Right lung (tissue), 5 donors: ENCODE data around the gene SERTM1. TPM values are rescaled to one million over a fixed set of nuclear protein-coding genes. Genes with fewer than 3 reads are reported as not detected.

ENCODE experiments used
- DNase-seq, 2 donors: peaks; one replicate each; pipeline ENCODE4 v3.0.0-alpha.2; 2013
- polyA plus RNA-seq, 5 donors: library from polyadenylated mRNA; unstranded; fragments of 120-200 nt; gene quantifications; one replicate each; pipeline versions ENCODE4 v1.2.1 to v1.2.3, GENCODE V29; 2013; ENCODE audit warnings: inconsistent platforms in 1 of 5, low replicate concordance in 1 of 5; ENCODE audit not compliant: insufficient read length in 5 of 5, insufficient read depth in 1 of 5

Gene SERTM1
- polyA plus RNA-seq, 5 donors = 6.2 to 12.2 (median 7.3) TPM

DNA sequence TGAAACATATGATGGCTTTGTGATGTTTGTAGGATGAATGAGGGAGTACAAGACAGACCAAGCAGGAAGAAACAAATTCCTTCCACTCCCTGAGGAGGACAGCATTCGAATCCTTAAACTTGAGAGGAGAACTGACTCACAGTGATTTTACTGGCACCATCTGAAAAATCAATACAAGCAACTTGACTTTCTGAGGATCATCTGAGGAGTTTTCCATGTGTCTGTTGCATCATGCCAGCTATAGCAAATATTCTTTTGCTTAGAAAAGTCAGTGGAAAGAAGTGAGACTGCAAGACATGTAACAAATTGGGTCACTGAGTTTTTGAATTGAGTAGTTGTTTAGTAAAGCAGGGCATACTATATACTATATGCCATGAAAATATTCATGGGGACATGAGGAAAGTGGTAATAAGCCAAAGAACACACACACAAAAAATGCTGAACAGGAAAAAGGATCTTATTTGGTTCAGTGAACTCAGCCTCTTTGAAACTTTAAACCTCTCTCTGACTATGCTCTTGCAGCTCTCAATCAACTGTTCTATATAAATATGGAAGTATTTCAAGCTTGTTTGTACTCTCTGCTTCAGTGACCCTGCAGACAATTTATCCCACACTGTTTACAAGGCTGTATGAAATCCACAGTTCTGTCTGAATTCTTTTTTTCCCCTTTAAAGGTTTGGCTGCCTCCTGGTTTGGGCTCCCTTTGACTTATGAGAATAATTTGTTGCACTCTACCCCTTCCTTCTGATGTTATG is 35.5 kb downstream of the SERTM1 start:
- DNase-seq = no peak

DNA sequence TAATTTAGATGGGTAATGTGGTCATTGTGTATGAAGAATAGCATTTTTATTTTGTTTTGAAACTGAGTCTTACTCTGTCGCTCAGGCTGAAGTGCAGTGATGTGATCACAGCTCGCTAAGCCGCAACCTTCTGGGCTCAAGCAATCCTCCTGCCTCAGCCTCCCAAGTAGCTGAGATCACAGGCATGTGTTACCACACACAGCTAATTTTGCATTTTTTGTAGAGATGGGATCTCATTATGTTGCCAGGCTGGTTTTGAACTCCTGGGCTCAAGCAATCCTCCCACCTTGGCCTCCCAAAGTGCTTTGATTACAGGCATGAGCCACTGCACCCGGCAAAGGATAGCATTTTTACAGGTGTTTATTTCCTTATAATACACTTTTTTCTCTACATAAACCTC is 36.6 kb downstream of the SERTM1 start:
- no peak for DNase-seq

DNA sequence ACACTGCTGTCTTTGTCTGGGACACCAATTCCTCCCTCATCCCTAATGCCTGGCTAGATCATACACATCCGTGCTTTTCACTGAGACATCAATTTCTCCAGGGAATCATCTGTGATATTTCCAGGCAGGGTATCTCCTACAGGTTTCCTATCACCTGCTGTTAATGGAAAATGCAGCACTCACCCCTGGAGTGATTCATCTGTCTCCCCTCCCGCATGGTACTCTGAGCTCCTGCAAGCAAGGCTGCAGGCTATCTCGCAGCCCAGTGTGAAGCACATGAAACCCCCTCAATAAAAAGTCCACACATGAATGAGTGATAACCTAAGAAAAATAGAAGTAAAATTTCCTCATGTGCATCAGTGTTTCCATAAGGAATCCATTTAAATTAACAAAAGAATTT is 38.5 kb downstream of the SERTM1 start:
- no peak for DNase-seq

DNA sequence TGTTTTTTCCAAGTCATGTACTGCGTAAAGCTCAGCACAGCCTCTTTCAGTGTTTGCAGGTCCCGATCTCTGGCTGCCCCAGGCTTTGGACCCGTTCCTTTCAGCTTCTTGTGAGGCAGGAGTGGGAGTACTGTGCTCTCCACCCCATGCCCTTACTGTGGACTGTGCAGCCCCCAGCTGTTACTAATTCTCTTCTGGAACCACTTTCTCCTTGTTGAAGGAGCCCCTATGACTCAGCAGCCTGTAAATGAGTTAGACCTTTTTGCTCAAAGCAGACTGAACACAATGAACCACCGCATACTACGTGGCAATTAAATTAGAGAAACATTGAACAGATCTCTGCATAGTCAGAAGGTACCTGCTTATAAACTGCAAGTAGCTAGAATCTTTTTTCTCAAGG is 39.0 kb downstream of the SERTM1 start:
- DNase-seq = no peak

DNA sequence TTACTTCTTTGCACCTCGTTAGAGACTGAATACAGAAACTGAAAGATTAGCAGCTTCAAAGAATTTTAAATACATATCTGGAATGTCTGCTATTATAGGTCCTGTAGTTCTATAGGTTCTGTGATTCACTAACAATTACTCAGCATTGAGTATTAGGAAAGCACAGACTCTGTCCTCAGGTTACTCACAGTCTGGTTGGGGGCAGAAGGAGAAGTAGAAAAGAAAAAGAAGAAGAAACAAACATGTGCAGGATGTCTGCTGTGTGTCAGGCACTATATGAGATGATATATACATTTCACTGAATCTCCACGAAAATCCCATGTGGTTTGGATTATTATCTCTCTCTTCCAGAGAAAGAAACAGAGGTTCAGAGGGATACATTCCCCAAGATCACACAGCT is 40.1 kb downstream of the SERTM1 start:
- no peak for DNase-seq

DNA sequence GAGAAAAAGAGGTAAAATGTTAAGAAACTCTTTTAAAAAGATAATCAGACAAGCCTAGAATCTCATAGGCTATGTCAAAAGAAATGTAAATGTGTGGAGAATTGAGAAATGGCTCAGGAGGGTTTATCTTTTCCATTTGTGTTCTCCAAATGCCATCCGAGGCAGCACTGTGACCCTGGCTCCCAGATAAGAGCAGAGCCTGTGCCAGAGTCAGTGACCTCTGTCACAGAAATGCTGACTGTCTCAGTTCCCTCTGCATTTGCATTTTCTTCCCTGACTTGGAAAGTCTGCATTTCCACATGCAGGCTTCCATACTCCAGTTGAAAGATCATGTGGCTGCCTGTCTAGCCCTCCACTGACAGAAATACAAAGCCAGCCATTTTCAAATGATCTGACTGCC is 42.0 kb downstream of the SERTM1 start:
- DNase-seq = no peak

DNA sequence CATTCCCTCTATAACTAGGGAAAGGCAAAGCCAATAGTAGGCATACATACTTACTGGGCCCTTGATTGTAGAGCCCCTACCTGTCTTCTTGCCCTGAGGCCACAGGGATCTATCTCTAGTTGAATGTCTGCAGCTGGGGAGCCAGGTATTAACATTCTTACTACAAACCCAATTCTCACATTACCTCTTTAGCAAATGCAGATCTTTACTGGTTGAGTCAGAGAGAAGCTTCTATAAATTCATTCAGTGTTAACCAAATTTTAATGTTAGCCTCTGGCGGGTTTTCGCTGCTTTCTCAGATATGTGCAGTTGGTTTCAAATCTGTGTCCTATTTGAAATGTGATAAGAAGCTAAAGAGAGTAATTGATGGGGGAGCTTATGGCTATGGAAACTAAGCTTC is 43.2 kb downstream of the SERTM1 start:
- no peak for DNase-seq

DNA sequence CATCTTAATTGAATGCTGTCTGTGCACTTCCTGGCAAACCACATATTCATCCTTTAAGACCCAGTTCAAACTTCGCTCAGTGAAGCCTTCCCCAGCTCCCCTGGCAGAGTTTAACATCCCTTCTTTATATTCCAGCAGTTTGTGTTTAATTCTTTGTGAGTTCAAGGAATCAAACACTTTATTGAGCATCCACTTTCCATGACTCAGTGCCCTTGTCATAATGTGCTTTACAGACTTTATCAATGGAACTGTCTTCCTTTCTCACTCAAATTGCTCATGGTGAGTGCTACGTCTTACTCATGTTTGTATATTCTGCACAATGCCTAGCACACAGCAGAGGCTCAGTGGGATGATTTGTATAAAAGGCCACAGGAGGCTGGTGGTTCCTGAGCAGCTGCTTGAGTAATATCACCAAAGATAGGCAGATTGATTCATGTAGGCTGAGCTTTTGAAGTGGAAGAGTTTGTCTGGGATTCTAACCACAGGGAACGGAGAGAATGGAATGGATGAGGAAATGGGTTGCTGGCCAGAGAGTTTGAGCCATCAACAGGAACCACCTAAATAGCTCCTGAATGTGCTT is 44.2 kb downstream of the SERTM1 start:
- DNase-seq = no peak

DNA sequence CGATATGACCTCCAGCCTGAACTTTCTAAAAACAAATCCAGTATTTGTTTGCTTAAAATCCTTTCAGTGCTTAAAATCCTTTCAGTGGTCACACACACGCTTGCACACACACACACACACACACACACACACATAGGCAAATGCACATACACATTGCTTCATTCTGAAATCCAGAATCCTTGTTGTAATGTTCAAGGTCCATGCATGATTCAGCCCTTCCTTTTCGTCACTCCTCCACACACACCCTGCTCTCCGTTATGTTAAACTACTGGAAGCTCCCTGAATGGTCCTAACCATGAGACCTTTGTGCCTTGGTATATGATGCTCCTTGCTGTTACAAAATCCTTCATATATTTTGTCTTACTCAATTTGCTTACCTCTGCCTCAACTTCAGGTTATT is 44.9 kb downstream of the SERTM1 start:
- DNase-seq = no peak

DNA sequence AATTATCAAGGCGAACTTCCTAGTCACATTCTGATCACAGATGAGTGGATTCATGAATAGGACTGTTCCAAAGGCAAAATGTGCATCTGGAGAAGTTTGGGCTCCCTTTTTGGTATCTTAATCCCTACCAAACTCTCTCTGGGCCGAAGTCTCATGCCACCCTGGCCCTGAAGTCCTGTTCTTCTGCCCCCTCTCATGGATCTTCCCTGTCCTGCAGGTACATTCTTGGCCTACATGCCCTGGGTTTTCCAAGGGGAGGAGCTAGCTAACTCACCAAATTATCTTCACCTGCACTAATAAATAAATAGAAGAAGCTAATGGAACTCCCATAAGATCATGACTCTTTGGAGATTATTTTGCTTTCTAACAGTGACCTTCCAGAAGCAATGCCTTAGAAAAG is 50.3 kb downstream of the SERTM1 start:
- no peak for DNase-seq

DNA sequence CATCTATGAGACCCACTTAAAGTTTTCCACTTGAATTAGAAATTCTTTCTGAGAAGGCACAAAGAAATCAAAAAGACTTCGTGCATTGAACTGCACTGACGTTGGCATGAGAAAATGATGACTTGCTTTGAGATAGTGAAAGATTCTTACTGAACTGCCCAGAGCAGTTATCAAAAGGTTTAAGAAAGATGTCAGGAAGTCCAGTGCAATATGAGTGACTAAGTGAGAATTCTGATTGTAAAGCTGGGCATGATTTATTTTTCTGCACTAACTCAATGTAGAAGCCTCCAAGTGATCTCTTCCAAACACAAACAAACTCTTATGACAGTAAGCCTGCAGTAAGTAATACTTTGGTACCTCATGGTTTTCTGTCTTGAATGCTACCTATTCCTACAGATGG is 52.1 kb downstream of the SERTM1 start:
- no peak for DNase-seq

DNA sequence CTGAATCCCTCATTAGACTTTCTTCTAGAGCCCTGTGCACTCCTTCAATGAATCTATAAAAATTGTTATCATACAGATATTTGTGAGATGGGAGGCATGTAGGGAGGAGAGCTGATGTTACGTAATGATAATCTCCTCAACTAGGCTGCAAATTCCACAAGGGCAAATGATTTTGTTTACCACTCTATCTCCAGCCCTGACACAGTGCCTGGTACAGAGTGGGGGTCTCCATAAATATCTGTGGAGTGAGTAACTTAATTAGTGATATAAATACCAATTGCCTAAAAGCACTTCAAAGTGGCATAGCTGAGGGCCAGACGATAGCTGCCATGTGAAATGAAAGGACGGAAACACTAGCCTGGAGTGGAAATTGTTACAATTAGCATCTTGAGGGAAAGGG is 54.2 kb downstream of the SERTM1 start:
- DNase-seq = no peak

DNA sequence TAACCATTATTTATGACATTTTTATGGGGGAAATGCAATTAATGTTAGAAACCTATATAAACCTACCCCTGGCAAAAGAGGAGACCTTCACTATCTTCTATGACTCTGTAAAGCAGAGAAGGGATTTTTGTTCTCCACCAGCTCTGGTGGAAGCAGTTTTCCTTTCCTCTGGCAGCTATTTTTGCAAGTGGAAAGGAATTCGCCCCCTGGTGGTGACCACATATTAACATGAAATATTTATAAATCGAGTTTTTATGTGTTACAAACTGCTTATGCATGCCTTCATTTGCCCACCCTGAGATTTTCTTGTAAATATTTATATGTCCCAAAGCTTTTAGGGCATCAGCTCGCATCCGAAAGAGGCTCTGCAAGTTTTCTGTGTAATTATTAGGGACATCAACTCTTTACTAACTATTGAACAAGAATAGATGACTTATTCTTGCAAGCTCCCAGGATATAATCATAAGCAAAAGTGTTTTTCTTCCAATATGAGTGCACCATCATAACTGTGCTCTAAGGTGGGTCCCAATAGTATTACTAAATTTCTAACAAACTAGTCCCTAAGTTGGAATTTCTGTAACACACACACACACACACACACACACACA is 62.4 kb downstream of the SERTM1 start:
- DNase-seq = peak; percentile 26 to 44

DNA sequence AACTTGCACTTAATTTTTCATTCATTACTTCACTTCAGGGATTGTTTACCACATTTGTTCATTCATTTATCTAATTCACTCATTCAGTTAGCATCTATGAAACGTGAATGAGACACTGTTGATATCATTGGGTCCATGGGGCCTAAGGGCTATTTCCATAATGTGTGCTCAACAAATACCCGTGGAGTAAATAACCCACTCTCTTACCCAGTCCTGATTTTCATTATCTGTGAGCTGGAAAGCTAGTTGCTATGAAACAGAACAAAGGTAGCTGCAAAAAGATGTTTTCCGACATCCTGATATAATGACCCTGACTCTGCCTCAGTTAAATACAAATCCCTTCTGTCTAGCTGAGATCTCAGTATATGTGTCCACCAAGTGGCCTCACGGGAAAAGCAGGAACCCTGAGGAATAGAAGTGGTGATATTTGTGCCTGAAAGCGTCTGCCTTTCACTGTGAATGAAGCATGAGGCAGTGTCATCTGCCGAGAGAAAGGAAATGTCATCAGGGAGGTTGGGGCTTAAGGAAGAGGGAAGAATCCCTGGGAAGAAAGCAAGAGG is 63.8 kb downstream of the SERTM1 start:
- DNase-seq = no peak

DNA sequence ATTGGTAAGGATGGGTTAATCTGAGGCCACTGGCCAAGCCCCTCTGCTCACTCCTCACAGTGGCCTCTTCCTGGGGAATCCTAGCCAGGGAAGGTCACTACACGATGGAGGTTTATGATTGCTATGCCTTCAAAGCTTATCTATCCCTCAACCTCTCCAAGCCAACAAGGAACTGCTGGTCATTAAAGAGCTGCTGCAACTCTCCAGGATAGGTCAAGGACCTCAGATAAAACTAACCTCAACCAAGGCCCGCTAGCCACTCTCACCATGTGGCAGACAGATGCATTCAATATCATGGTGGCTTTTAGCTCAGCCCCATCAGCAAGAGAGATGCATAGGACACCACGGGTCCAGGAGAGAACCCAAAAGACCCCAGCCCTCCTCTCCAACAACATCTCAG is 71.6 kb downstream of the SERTM1 start:
- no peak for DNase-seq

DNA sequence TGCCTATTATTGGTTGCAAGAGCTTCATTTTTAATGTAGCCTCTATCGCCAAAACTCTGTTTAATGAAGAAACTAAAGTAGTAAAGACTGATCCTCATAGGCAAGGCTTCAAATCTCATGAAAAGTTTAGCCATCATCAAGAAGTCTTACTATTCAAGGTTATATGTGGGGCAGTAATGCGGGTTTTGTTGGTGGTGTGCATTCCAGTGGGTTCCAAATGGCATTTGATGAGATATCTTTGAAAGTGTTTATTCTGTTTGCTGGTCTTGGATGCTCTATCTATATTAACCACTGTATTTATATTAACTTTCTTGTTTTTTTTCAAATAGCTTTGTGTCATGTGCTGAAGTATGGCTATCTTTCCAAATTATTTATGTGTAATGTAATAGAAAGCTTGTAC is 72.2 kb downstream of the SERTM1 start:
- DNase-seq = no peak

Other genes with a start within 250 kb of the SERTM1 start
- gene CCNA1, start 241.5 kb upstream of the SERTM1 start, polyA plus RNA-seq = 1 to 10 TPM; 2.0 to 4.3 (median 3.0) TPM
- gene RFXAP, start 145.2 kb downstream of the SERTM1 start, polyA plus RNA-seq = 10 to 100 TPM; 15.7 to 23.7 (median 20.0) TPM
- 10 to 100 TPM; 19.0 to 32.6 (median 29.2) TPM for gene SMAD9, start 246.2 kb downstream of the SERTM1 start, polyA plus RNA-seq